Measurements from ENCODE around the gene DPM2. TPM values are rescaled to one million over a fixed set of nuclear protein-coding genes. Genes with fewer than 3 reads are reported as not detected.

The DPM2 gene
- total RNA-seq, 1 experiment from 2014 or later, result 56.1 TPM

DNA sequence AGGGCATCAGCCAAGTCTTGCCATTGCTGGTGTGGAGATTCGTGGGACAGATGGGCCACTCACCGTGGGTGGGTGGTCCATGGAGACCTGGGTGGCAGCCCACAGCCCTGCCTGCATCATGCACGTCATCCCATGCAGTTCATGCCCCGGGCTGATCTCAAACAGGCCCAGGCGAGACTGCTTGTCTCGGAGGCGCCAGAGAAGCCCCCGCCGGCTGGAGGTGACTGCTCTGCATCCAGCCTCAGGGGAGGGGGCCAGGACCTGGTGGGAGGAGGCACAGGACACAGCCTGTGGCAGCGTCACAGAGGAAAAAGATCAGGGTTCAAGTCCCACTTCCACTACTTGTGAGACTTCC is 8.1 kb downstream of the DPM2 start:
- POLR2A ChIA-PET, result interaction anchor here (0.8 to 1.5 kb wide), 2 partner anchors 14 to 138 kb away, joined by 3 to 8 read pairs; partner anchors contain the start of gene NAIF1
- H3K9me3 Mint-ChIP-seq, result no peaks in the 10 kb centered on the region
- H3K27me3 Mint-ChIP-seq (ENCODE audit: low read depth), result peaks cover 29% of the 10 kb centered on the region
- TF ChIP-seq, protein P1, sequence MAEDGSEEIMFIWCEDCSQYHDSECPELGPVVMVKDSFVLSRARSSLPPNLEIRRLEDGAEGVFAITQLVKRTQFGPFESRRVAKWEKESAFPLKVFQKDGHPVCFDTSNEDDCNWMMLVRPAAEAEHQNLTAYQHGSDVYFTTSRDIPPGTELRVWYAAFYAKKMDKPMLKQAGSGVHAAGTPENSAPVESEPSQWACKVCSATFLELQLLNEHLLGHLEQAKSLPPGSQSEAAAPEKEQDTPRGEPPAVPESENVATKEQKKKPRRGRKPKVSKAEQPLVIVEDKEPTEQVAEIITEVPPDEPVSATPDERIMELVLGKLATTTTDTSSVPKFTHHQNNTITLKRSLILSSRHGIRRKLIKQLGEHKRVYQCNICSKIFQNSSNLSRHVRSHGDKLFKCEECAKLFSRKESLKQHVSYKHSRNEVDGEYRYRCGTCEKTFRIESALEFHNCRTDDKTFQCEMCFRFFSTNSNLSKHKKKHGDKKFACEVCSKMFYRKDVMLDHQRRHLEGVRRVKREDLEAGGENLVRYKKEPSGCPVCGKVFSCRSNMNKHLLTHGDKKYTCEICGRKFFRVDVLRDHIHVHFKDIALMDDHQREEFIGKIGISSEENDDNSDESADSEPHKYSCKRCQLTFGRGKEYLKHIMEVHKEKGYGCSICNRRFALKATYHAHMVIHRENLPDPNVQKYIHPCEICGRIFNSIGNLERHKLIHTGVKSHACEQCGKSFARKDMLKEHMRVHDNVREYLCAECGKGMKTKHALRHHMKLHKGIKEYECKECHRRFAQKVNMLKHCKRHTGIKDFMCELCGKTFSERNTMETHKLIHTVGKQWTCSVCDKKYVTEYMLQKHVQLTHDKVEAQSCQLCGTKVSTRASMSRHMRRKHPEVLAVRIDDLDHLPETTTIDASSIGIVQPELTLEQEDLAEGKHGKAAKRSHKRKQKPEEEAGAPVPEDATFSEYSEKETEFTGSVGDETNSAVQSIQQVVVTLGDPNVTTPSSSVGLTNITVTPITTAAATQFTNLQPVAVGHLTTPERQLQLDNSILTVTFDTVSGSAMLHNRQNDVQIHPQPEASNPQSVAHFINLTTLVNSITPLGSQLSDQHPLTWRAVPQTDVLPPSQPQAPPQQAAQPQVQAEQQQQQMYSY (CRISPR knock-in tag; IDR thresholded peaks at IDR 0.05), result no peak
- TF ChIP-seq, protein P2, sequence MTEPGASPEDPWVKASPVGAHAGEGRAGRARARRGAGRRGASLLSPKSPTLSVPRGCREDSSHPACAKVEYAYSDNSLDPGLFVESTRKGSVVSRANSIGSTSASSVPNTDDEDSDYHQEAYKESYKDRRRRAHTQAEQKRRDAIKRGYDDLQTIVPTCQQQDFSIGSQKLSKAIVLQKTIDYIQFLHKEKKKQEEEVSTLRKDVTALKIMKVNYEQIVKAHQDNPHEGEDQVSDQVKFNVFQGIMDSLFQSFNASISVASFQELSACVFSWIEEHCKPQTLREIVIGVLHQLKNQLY (CRISPR knock-in tag; IDR thresholded peaks at IDR 0.05), result no peak
- TF ChIP-seq TCF7 (CRISPR knock-in tag; IDR thresholded peaks at IDR 0.05; ENCODE audit: low read depth), result no peak
- no peak for TF ChIP-seq FOXJ3 (CRISPR knock-in tag; IDR thresholded peaks at IDR 0.05; ENCODE audit: borderline replicate concordance)
- TF ChIP-seq ESRRA (CRISPR knock-in tag; IDR thresholded peaks at IDR 0.05; ENCODE audit: borderline replicate concordance), result no peak
- TF ChIP-seq, protein P3, sequence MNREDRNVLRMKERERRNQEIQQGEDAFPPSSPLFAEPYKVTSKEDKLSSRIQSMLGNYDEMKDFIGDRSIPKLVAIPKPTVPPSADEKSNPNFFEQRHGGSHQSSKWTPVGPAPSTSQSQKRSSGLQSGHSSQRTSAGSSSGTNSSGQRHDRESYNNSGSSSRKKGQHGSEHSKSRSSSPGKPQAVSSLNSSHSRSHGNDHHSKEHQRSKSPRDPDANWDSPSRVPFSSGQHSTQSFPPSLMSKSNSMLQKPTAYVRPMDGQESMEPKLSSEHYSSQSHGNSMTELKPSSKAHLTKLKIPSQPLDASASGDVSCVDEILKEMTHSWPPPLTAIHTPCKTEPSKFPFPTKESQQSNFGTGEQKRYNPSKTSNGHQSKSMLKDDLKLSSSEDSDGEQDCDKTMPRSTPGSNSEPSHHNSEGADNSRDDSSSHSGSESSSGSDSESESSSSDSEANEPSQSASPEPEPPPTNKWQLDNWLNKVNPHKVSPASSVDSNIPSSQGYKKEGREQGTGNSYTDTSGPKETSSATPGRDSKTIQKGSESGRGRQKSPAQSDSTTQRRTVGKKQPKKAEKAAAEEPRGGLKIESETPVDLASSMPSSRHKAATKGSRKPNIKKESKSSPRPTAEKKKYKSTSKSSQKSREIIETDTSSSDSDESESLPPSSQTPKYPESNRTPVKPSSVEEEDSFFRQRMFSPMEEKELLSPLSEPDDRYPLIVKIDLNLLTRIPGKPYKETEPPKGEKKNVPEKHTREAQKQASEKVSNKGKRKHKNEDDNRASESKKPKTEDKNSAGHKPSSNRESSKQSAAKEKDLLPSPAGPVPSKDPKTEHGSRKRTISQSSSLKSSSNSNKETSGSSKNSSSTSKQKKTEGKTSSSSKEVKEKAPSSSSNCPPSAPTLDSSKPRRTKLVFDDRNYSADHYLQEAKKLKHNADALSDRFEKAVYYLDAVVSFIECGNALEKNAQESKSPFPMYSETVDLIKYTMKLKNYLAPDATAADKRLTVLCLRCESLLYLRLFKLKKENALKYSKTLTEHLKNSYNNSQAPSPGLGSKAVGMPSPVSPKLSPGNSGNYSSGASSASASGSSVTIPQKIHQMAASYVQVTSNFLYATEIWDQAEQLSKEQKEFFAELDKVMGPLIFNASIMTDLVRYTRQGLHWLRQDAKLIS (CRISPR knock-in tag; IDR thresholded peaks at IDR 0.05; ENCODE audit: borderline replicate concordance), result no peak
- no peak for TF ChIP-seq KAT7 (CRISPR knock-in tag; IDR thresholded peaks at IDR 0.05; ENCODE audit: borderline replicate concordance)
- no peak for TF ChIP-seq HMGA2 (CRISPR knock-in tag; IDR thresholded peaks at IDR 0.05)
- TF ChIP-seq ETV6 (CRISPR knock-in tag; IDR thresholded peaks at IDR 0.05), result no peak
- TF ChIP-seq ATF1 (CRISPR knock-in tag; IDR thresholded peaks at IDR 0.05), result no peak
- TF ChIP-seq ZNF416 (CRISPR knock-in tag; IDR thresholded peaks at IDR 0.05), result no peak
- H3K4me1 Mint-ChIP-seq, result peaks cover 27% of the 10 kb centered on the region
- H3K27ac Mint-ChIP-seq, result peak overlapping the region; percentile 57; the same call in 1 of the 2 replicates
- DNase-seq (ENCODE audit: low spot score) (no peak), ATAC-seq (no peak)
- H3K36me3 Mint-ChIP-seq, result no peaks in the 10 kb centered on the region; the same call in 1 of the 2 replicates
- CTCF ChIA-PET, result interaction anchor here (0.6 to 3.8 kb wide), 9 partner anchors 11 to 195 kb away, joined by 3 to 78 read pairs (median 6); partner anchors contain the start of gene TOR2A
- peak overlapping the region; percentile 65 for H3K4me3 Mint-ChIP-seq

DNA sequence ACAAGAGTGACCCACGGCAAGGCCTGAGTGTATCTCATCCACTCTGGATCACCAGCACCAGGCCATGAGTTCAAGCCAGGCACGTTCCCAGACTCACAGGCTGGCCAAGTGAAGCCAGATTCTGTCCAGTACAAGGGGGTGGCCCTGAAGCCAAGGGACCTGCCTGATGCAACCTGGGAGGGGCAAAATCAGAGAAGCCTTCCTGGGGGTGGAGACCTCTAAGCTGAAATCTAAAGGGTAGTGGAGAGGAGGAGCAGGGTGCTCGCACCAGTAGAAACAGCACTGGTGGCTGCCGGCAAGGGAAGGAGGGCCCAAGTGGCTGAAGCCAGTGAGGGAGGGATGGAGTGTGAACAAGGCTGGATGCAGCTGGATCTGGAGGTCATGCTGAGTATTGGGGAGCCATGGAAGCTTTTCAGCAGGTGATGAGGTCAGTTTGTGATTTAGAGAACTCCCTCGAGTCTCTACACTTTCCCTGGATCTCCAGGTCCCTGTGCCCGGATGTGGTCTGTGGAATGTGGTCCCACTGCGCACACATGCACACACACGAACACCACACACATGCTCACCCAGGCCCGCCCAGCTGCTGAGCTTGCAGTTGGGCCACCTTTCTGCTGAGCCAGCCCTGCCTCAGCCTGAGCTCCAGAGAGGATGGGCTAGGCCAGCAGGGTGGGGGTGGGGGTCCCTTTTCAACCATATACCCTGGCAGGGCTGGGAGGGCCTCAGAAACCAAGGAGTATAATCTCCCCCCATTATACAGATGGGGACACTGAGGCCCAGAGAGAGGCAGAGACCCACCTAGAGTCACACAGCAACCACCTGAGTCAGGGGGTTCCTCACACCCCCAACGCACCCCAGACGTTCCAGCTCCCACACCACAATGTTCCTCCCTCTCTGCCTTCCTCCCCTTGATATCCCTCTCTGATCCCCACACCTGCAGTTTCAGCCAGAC is 8.7 kb downstream of the DPM2 start:
- POLR2A ChIA-PET, result interaction anchor here (1.0 to 1.1 kb wide), 2 partner anchors 138 to 169 kb away, joined by 3 read pairs; partner anchors contain the start of gene NAIF1
- Mint-ChIP-seq H3K4me3 (peak overlapping the region; percentile 65), H3K27me3 (ENCODE audit: low read depth) (peaks cover 29% of the 10 kb centered on the region), H3K36me3 (no peaks in the 10 kb centered on the region; the same call in 1 of the 2 replicates), H3K9me3 (no peaks in the 10 kb centered on the region), H3K27ac (peak overlapping the region; percentile 57; the same call in 1 of the 2 replicates), H3K4me1 (peaks cover 27% of the 10 kb centered on the region)
- no peak for ATAC-seq
- CTCF ChIA-PET, result interaction anchor here (0.6 to 3.8 kb wide), 4 partner anchors 13 to 189 kb away, joined by 3 to 78 read pairs (median 6); no protein-coding TSS in a partner anchor
- no peak for DNase-seq (ENCODE audit: low spot score)
- TF ChIP-seq GABPB1 (CRISPR knock-in tag; IDR thresholded peaks at IDR 0.05) (0 out of 2 replicates have a peak, but pooled peaks have one; percentile 38), TEAD1 (CRISPR knock-in tag; IDR thresholded peaks at IDR 0.05) (no peak)
